ENCODE data around the gene ADTRP.

DNA sequence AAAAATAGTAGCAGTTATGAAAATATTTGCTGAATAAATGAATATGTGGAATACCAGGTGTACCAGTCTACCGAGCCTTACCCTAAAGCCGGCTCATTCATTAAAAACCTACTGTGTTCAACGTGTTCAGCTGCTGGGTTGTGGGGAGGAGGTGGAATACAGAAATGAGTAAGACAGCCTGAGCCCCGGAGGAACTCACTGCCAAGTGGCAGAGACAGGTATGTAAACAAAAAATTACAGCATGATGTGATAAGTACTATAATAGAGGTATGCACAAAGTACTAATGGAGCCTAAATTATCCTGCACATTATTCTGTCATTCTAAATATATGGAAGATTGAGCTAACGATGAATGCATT, 6.8 kb upstream of the ADTRP start:
- TF ChIP-seq, protein P1, sequence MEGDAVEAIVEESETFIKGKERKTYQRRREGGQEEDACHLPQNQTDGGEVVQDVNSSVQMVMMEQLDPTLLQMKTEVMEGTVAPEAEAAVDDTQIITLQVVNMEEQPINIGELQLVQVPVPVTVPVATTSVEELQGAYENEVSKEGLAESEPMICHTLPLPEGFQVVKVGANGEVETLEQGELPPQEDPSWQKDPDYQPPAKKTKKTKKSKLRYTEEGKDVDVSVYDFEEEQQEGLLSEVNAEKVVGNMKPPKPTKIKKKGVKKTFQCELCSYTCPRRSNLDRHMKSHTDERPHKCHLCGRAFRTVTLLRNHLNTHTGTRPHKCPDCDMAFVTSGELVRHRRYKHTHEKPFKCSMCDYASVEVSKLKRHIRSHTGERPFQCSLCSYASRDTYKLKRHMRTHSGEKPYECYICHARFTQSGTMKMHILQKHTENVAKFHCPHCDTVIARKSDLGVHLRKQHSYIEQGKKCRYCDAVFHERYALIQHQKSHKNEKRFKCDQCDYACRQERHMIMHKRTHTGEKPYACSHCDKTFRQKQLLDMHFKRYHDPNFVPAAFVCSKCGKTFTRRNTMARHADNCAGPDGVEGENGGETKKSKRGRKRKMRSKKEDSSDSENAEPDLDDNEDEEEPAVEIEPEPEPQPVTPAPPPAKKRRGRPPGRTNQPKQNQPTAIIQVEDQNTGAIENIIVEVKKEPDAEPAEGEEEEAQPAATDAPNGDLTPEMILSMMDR (IDR thresholded peaks at IDR 0.05) = no peak
- TF ChIP-seq EZH2 (IDR thresholded peaks at IDR 0.05; ENCODE audit: borderline replicate concordance, insufficient read depth, low read depth, low read length, poor library complexity, severe bottlenecking) = no peak

Data from B cell (primary cell).